Mesodermal cell (in vitro differentiated cells): Measurements from ENCODE around the gene RAE1.
A peak's percentile ranks its signal among the peaks of the same experiment; 100 is the strongest.

ENCODE experiments used
- H3K27ac ChIP-seq: 2 replicates; pipeline ENCODE4 v1.7.0; 2013; ENCODE audit warnings: mild to moderate bottlenecking, low read depth, low read length, moderate library complexity; ENCODE audit not compliant: severe bottlenecking
- H3K36me3 ChIP-seq: 2 replicates; pipeline ENCODE4 v1.7.1; 2013; ENCODE audit warnings: mild to moderate bottlenecking, low read length, moderate library complexity; ENCODE audit not compliant: control insufficient read depth, insufficient read depth
- H3K4me1 ChIP-seq: one replicate; pipeline ENCODE4 v1.7.1; 2013; ENCODE audit warnings: mild to moderate bottlenecking, low read length; ENCODE audit not compliant: insufficient read depth, control insufficient read depth, poor library complexity, severe bottlenecking
- H3K4me3 ChIP-seq: 2 replicates; pipeline ENCODE4 v1.7.0; 2013; ENCODE audit warnings: low read length, control low read depth, mild to moderate bottlenecking; ENCODE audit not compliant: insufficient read depth, poor library complexity, severe bottlenecking; ENCODE audit errors: extremely low read depth
- H3K9me3 ChIP-seq: 2 replicates; pipeline ENCODE4 v1.7.1; 2013; ENCODE audit warnings: mild to moderate bottlenecking, low read length, moderate library complexity; ENCODE audit not compliant: control insufficient read depth
- WGBS, 2 experiments: methylation state at CpG; one replicate each; pipeline ENCODE4 v1.1.5; 2013; ENCODE audit warnings: missing lambda C conversion rate in 2 of 2; ENCODE audit not compliant: insufficient coverage in 2 of 2; 5-methylcytosine and 5-hydroxymethylcytosine counted together

The RAE1 gene

DNA sequence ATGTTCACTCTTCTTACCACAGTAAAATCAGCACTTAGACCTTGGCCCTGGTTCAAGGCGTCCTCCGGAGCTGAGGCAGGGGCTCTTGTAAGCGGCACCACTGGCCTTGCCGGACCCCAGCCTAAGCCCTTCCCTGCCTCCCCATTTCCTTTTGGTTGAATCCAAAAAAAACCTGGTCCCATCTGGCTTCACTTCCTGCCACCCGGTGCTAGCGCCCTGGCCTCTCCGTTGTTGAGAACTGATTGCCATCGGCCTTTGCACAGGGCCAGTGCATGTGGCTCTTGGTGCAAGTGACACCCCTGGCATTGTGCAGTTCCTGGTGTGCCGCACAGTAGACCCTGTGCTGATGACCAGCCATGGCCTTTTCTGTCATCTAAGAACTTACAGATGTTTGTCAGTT is 21.1 kb downstream of the RAE1 start:
- Histone ChIP-seq H3K27ac (no peak overlapping the region), H3K9me3 (no peaks in the 10 kb centered on the region), H3K36me3 (peaks cover 98% of the 10 kb centered on the region), H3K4me1 (no peaks in the 10 kb centered on the region), H3K4me3 (no peak overlapping the region)
- 94 to 98% methylated on average over 7 to 9 of the region's 9 CpGs for WGBS, 2 experiments

DNA sequence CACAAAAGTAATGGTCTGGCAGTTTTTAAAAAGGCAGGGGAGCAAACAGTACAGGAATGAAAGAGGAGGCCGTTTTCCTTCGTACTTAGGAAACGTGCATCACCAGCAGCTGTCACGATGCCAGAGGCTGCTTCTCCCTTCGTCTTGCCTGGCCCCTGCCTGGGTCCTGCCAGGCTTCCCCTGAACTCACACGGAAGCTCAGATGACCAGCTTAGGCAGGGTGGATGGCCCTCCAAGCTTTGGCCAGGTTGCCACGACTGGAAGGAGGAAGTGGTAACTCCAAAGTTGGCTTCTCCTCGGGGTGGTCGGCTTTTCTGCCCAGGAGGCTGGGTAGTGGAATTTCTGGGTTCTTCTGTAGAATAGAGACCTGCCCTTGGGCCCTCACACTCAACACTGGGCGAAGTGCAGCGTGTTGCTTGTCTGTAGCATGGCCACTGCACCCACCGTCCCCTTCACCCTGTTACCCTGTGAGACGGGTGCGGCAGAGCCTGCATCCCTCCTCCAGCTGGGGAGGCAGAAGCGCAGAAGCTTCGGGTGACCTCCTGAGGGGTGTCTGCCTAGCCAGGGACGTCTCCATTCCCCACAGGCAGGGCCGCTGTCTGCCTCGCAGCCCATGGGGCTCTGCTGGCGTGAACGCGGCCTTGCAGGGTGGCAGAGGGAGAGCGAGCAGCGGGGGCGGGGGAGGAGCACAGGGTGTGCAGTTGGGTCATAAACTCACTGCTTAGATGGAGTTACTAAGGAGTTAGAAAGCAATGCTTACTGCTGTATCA is 21.7 kb downstream of the RAE1 start:
- H3K4me1 ChIP-seq, result no peaks in the 10 kb centered on the region
- 89 to 97% methylated on average over 19 to 23 of the region's 25 CpGs for WGBS, 2 experiments
- H3K9me3 ChIP-seq, result no peaks in the 10 kb centered on the region
- H3K27ac ChIP-seq, result no peak overlapping the region
- H3K36me3 ChIP-seq, result peaks cover 98% of the 10 kb centered on the region
- no peak overlapping the region for H3K4me3 ChIP-seq

DNA sequence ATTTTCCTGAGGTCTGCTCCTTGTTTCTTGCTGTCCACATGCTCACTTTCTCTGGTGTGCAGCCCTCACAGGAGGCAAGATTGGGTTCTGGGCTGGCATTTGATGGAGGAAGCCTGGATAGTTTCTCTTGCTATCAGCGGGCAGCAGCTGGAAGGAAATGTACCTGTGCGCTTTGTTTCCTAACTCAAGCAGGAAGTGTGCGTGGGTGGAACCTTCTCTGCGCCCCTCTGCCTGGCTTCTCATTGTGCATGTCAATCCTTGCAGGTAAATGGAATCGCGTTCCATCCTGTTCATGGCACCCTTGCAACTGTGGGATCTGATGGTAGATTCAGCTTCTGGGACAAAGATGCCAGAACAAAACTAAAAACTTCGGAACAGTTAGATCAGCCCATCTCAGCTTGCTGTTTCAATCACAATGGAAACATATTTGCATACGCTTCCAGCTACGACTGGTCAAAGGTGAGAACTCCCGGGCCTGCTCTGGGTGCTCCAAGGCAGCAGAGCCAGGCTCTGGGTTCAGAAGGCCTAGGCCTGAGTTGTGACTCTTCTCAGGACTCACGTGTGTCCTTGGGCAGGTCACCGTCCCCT is 23.4 kb downstream of the RAE1 start:
- peaks cover 91% of the 10 kb centered on the region for H3K36me3 ChIP-seq
- H3K4me1 ChIP-seq, result no peaks in the 10 kb centered on the region
- 92 to 93% methylated on average over 11 to 12 of the region's 12 CpGs for WGBS, 2 experiments
- no peak overlapping the region for H3K27ac ChIP-seq
- no peaks in the 10 kb centered on the region for H3K9me3 ChIP-seq
- H3K4me3 ChIP-seq, result no peak overlapping the region

DNA sequence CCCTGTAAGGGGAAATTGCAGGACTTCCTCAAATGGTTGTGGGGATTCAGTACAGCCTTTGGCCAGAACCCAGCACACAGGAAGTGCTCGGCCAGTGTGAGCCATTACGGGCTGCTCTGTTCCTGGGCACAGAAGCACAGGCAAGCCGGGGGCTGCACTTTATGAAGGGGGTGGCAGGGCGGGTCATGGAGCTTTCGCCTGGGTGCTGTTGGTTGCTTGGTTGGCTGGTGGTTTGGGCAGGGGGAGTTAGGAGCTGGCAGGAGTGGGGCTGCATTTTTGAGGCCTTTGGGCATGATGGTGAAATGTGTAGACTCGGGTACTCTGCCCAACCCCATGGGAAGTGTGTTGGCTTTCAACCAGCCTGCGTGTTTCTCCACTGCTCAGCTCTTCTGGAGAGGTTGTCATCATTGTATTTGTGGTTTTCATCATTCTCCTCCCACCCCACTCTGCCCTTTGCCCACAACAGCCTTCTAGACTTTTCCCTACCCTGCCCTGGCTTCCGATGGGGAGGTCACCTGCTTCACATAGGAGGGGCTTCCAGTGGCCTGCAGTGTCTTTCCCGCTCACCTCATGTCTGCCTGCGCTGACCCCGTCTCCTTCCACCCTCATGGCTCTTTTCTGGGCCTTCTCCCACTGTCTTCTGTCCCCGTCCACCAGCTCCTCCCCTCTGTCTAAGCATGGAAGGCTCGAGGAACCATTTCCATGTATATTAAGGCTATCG is 24.0 kb downstream of the RAE1 start:
- H3K36me3 ChIP-seq, result peaks cover 87% of the 10 kb centered on the region
- no peak overlapping the region for H3K27ac ChIP-seq
- H3K4me3 ChIP-seq, result no peak overlapping the region
- WGBS, 2 experiments, result 90 to 93% methylated on average over 11 to 14 of the region's 14 CpGs
- no peaks in the 10 kb centered on the region for H3K4me1 ChIP-seq
- no peaks in the 10 kb centered on the region for H3K9me3 ChIP-seq

DNA sequence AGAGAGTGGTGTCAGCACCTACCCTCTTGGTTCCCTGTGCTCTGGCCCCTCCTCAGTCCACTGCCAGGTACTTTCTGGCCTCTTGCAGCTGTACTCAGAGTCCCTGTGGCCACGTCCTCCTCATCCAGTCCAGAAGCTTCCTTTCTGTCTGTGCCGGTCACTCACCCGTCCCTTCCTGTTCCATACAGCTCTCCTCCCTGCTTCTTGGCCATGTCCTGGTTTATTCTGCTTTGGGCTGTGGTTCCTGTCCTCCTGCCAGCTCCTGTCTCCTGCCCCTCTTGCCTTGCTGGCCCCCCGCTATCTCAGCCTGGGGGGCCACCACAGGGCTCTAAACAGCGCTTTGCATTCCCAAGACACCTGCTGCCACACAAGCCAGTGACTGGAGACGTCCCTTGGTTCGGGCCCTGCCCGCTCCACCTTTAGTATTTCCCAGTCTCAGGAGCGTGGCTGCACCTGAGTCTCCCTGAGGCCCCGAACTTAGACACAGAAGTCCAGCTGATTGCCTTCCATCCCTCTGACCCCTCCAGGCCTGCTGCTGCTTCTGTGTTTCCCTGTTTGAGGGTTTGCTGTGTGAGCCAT is 24.7 kb downstream of the RAE1 start:
- no peak overlapping the region for H3K27ac ChIP-seq
- H3K4me3 ChIP-seq, result no peak overlapping the region
- 97 to 98% methylated on average over 10 of the region's 10 CpGs for WGBS, 2 experiments
- H3K4me1 ChIP-seq, result no peaks in the 10 kb centered on the region
- H3K9me3 ChIP-seq, result no peaks in the 10 kb centered on the region
- peaks cover 84% of the 10 kb centered on the region for H3K36me3 ChIP-seq

DNA sequence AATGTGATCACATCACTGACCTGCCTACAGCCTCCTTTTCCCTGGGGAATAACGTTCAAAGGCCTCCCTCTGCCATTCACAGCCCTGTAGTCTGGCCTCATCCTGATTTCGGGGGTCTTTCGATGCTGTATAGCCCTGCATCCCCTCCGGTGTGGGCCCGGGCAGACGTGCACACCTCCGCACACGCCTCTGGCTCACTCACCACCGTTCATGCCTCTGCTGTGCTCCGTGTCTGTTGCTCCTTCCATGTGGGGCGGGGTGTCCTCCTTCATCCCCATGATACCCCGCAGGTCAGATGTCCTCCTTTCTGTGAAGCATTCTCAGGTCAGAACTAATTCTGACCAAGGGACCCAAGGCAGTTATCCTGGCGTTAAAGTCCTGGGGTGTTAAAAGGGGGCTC is 26.3 kb downstream of the RAE1 start:
- WGBS, 2 experiments, result 77 to 91% methylated on average over 10 to 13 of the region's 13 CpGs
- Histone ChIP-seq H3K4me1 (no peaks in the 10 kb centered on the region), H3K36me3 (peaks cover 72% of the 10 kb centered on the region), H3K9me3 (no peaks in the 10 kb centered on the region), H3K27ac (no peak overlapping the region), H3K4me3 (no peak overlapping the region)

DNA sequence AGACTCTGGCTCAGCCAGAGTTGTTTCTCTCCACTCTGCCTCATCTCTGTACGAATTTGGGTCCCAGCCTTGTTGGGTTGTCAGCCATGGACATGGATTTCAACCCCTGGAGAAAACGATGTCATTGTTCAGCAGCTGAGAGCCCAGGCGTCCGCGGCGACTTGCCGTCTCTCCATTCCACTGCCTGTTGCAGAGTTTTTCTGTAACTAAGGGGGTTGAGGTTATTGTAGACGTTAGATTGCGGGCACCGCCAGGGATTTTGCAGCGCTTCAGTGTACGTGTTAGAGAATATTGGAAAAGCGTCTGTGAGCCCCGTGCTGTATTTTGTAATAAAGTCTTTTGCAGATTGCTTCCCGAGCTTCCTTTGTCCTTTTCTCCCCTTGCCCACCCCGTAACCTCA is 27.1 kb downstream of the RAE1 start:
- Histone ChIP-seq H3K27ac (no peak overlapping the region), H3K4me1 (no peaks in the 10 kb centered on the region), H3K4me3 (no peak overlapping the region), H3K9me3 (no peaks in the 10 kb centered on the region), H3K36me3 (peaks cover 68% of the 10 kb centered on the region)
- WGBS, 2 experiments, result 92 to 96% methylated on average over 9 to 14 of the region's 16 CpGs

DNA sequence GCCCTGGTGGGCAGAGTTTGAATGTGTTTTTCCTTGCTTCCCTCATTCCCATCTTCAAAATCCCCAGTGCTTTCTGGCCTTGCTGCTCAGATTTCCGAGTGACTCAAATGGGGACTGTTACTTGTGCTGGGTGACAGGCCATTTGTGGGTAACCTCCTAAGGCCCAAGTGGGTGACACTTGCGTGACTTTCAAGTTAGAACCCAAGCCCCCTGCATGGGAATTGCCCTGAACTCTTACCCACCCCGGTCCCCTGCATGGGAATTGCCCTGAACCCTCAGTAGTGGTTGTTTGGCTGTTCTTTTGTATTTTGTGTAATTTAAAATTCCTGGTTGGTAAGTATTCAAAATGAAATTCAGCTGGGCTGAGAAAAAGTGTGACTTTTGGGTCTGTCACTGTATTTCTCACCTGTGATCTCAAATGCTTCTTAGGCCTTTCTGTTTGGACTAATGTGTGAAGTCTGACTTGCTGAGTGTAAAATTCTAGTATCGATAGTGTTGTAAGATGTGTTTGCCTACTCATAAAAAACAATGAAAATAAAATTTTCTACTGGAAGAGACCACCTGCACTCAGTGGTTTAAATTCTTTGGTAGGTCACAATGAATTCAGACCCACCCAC is 27.7 kb downstream of the RAE1 start:
- peaks cover 61% of the 10 kb centered on the region for H3K36me3 ChIP-seq
- no peaks in the 10 kb centered on the region for H3K9me3 ChIP-seq
- no peak overlapping the region for H3K4me3 ChIP-seq
- no peaks in the 10 kb centered on the region for H3K4me1 ChIP-seq
- 100% methylated on average over 1 to 2 of the region's 4 CpGs for WGBS, 2 experiments
- no peak overlapping the region for H3K27ac ChIP-seq

DNA sequence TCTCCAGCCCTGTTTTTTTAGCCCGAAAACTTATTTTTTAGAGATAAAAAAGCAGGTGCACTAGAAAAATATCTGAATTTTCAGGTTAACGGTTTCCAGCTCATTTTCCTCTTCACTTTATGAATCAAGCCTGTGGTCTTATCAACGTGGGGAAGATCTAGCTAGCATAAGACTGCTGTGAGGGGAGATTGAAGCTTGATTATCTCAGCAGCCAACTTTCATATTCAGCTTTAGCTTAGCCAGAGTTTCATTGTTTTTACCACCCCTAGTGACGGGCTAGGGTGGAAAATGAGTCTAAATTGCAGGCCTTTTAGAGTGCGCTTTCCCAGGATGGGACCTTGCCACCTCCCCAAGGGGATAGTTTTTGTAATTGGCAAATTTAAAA is 28.2 kb downstream of the RAE1 start:
- H3K36me3 ChIP-seq, result peaks cover 57% of the 10 kb centered on the region

DNA sequence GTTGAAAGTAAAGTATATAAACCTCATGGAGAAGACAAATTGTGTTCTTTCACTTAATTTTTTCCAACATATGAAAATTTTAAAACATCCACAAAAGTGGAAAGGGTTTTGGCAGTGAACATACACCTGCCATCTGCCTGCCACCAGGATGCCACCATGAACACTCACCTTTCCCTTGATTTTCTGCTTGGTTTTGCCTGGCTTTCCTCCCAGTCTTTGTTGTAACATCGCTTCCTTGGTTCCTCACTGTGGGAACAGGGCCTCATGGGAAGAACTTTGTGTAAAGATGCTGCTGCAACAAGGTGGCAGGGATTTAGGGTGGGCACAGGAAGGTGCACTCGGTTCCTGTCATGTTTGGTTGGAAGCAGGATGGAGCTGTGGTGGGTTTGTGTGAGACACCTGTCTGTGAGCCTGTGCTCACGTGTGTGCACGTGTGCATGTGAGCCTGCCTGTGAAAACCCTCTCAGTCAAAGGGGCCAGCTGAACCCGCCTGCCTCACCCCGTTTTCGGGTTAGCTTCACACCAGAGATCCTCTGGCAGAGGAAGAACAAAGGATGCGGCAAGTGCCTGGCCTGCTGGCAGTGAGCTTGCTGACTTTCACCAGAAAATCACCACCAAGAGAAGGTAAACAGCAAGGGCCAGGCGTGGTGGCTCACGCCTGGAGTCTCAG is 29.2 kb downstream of the RAE1 start:
- H3K4me1 ChIP-seq, result no peaks in the 10 kb centered on the region
- 92 to 93% methylated on average over 9 to 10 of the region's 10 CpGs for WGBS, 2 experiments
- H3K27ac ChIP-seq, result no peak overlapping the region
- H3K36me3 ChIP-seq, result peaks cover 47% of the 10 kb centered on the region
- no peak overlapping the region for H3K4me3 ChIP-seq
- no peaks in the 10 kb centered on the region for H3K9me3 ChIP-seq

More for the DNA sequence above, 28.2 kb downstream of the RAE1 start:
- 100% methylated on average over 1 of the region's 5 CpGs for WGBS, 2 experiments
- no peaks in the 10 kb centered on the region for H3K9me3 ChIP-seq
- no peak overlapping the region for H3K4me3 ChIP-seq
- peak overlapping the region; percentile 24 for H3K27ac ChIP-seq
- H3K4me1 ChIP-seq, result no peaks in the 10 kb centered on the region
